Measurements from ENCODE around the gene DDT.
"Not testable (repeated sequence)": the region's sequence is repeated elsewhere in the genome, so short reads cannot be mapped to it uniquely, and the experiment has no call there.

Gene DDT

DNA sequence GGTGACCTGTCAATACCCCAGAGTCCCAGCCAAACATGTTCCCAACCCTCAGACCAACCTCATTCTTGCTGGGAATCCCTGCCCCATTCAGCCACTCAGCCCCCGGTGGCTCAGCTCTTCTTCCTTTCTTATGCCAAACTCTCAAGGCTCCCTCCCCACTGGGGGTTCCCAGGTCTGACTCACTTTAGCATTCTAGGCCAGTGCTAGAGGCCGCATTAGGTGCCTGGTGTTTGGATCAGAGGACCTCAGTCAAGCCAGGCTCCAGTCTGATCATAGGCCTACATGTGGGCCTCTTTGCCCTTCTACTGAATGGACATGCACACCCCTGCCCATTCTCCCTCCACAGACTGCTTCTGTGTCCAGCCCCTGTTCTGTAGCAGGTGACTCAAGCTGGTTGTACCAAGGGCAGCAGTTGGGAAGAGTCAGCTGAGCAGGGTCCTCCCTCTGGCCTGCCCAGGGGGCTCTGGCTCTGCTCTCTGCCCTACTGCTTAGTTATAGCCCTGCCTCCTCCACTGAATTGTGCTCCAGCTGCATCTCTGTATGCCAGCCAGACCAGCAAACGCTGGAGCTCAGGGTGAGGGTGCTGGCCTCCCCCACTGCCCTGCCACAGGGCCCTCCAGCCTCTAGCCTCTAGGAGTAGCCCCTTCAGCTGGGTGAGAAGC lies 15.5 kb upstream of the DDT start:
- DNase-seq (ENCODE audit: low read depth in 2 of 2), result not testable (repeated sequence)

- DNase-seq (ENCODE audit: low read depth in 2 of 2), result not testable (repeated sequence)
These were observed 12.4 kb upstream of the DDT start for GRCh38 chr22:23986538-23987178.

GRCh38 chr22:23986089-23986488 lies 11.8 kb upstream of the DDT start:
- DNase-seq (ENCODE audit: low read depth in 2 of 2), result not testable (repeated sequence)

- DNase-seq (ENCODE audit: low read depth in 2 of 2), result no peak
These were observed 10.2 kb upstream of the DDT start for GRCh38 chr22:23984430-23984829.

GRCh38 chr22:23980567-23980966 lies 6.3 kb upstream of the DDT start:
- not testable (repeated sequence) for DNase-seq (ENCODE audit: low read depth in 2 of 2)

GRCh38 chr22:23979557-23980240 lies 5.5 kb upstream of the DDT start, which contains the start of gene GSTT2:
TSS of gene GSTT2 (plus strand) at chr22:23980134.
- DNase-seq (ENCODE audit: low read depth in 2 of 2), result not testable (repeated sequence)

DNA sequence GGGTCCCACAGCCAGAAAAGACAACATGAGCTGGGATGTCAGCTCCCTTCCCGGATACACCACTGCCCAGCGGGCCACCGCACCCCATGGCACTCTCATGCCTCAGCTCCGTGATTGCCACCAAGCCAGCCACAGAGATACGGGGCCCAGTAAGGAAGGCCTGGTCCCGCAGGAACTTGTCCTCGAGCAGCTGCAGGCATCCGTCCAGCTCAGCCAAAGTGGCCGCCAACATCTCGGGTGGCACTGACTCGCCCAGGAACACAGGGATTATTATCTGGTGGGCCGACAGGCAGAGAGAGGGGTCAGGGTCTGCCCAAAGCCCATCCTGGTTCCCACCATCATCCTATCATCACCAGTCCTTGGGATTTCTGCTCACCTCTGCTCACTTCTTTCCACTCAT lies 3.1 kb upstream of the DDT start:
- not testable (repeated sequence) for DNase-seq (ENCODE audit: low read depth in 2 of 2)

- DNase-seq (ENCODE audit: low read depth in 2 of 2), result not testable (repeated sequence)
These were observed 653 bp upstream of the DDT start for GRCh38 chr22:23974836-23975352.

DNA sequence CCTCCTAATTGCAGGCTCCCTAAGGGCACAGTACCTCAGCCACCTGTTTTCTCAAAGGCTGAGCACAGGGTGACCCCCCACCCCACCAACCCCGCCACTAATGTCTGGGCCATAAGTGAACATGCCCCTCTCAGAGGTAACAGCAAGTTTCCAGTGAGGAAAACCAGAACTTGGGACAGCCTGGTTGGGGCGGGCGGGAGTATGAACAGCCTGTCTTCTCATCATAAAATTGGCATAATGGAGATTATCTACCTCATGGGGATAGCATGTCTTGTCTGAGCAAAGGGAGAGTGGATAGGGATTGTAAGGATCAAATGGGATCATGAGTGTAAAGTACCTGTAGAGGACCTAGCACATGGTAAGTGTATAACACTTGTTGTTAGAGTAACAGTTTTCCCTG lies 2.3 kb downstream of the DDT start:
- DNase-seq (ENCODE audit: low read depth in 2 of 2), result not testable (repeated sequence)

GRCh38 chr22:23970816-23971486 lies 3.3 kb downstream of the DDT start:
- DNase-seq (ENCODE audit: low read depth in 2 of 2), result no peak

GRCh38 chr22:23970201-23970641 lies 4.0 kb downstream of the DDT start:
- DNase-seq (ENCODE audit: low read depth in 2 of 2), result no peak

- no peak for DNase-seq (ENCODE audit: low read depth in 2 of 2)
These were observed 5.2 kb downstream of the DDT start for GRCh38 chr22:23969071-23969470.

- DNase-seq (ENCODE audit: low read depth in 2 of 2), result not testable (repeated sequence)
These were observed 7.7 kb downstream of the DDT start, which contains the start of gene DDTL for GRCh38 chr22:23966568-23966967. TSS of gene DDTL (plus strand) at chr22:23966888. CDS start at chr22:23966915, 27 bp downstream.

GRCh38 chr22:23966094-23966493 lies 8.1 kb downstream of the DDT start:
- not testable (repeated sequence) for DNase-seq (ENCODE audit: low read depth in 2 of 2)

DNA sequence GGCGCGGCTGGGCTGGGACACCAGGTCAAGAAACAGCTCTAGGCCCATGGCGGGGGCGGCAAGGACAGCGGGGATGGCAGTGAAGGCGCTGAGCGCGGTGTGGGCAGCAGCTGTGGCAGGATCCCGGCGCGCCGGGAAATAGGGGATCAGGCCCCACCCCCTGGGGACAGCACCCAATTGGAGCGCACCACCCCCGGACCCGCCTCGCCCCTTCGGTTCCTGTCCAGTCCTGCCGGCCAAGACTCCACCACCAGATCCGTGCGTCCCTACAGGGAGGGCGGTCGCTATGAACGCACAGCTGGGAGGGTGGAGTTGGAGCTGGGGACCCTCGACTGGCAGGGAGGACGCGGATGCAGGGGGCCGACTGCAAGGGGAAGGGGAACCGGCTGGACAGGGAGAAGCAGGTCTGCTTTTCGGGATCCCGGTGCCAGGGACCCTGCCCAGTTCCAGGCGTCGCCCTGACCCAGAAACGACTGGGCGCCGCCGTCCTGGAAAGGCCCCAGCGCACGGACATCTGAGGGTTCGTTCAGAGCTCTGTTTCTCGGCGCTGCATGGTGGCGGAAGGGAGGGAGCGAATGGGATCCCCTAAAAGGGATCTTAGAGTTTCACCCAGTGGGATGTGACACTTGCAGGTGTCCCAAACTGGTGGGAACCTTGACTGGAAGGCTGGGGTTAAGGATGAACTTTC lies 13.0 kb downstream of the DDT start, which contains the start of gene GSTT2B:
TSS of gene GSTT2B (minus strand) at position 112 of the 688 bp plus-strand sequence. CDS start at position 48, 64 bp downstream.
- not testable (repeated sequence) for DNase-seq (ENCODE audit: low read depth in 2 of 2)

GRCh38 chr22:23956301-23956900 lies 17.8 kb downstream of the DDT start:
- DNase-seq (ENCODE audit: low read depth in 2 of 2), result peak; percentile 23 to 74

- not testable (repeated sequence) for DNase-seq (ENCODE audit: low read depth in 2 of 2)
These were observed 18.4 kb downstream of the DDT start for GRCh38 chr22:23955886-23956285.

DNA sequence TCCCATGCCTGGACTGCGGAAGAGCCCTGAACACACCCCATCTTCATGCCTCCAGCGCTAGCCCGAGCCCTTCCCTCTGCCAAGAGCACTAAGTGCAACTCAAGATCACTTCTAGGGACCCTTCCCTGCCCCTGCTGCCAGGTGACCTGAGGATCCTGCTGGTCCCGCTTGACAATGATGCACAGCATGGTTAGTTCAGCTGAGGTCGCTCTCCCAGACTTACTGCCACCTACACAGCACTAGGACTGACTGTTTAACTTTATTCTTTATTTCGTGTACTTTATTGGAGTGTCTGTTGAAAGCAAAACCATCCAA lies 19.3 kb downstream of the DDT start:
- DNase-seq (ENCODE audit: low read depth in 2 of 2), result not testable (repeated sequence)

DNA sequence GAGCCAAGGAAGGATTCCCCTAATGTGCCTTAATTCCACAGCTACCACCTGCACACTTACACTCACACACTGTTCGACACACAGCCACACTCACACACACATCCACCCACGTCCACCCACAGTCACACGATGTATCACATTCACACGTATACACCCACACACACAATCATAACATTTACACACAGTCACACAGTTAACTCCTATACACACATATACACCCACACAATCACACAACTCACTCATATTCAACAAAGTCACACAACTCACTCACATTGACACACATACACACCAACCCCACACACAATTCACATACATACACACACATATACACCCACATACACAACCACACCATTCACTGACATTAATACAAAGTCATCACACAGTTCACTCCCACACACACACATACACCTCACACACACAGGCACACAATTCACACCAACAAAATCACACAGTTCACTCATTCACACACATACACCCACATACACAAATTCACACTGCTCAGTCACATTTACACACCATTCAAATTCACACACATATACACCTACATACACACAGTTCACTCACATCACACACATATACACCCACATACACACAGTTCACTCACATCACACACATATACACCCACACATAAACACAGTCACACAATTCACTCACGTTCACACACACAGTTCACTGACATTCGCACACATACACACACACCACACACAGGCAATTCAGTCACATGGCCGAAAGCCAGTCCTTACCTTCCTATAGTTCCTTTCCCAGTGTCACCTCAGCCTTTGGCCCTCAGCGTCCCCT lies 19.8 kb downstream of the DDT start:
- DNase-seq (ENCODE audit: low read depth in 2 of 2), result not testable (repeated sequence)

GRCh38 chr22:23953485-23953884 lies 20.8 kb downstream of the DDT start:
- DNase-seq (ENCODE audit: low read depth in 2 of 2), result not testable (repeated sequence)

Data from stimulated activated CD8-positive, alpha-beta memory T cell treated with anti-CD3 and anti-CD28 coated beads, Interleukin-7, amount 100 ng/mL, for 4 hours (primary cell).